GM12801 (cell line): Measurements from ENCODE around the gene CCDC159.

Source experiments
- TF ChIP-seq, protein P1 (sequence below): IDR thresholded peaks from one replicate; pipeline ENCODE4 v1.5.1; 2011; ENCODE audit warnings: control low read depth; ENCODE audit not compliant: insufficient read length; ENCODE audit errors: extremely low read depth

CCDC159 gene

DNA sequence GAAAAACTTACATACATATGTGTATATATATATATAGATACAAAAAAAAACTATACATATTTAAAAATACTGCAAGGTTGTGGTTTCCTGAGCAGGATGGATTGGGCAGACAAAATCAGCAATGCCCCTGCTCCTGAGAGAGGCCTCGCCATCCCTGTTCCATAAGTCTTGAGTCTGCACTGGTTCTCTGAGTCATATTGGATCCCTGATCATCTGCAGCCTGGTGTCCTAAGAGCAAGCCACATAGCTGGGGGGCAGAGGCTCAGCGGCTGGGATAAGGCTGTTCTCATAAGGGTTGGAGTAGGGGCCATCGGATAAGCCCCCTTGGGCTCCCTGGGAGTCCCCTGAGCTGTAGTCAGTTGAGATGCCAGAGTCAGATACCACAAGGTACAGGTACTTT lies 31.4 kb downstream of the CCDC159 start:
- TF ChIP-seq, protein P1, sequence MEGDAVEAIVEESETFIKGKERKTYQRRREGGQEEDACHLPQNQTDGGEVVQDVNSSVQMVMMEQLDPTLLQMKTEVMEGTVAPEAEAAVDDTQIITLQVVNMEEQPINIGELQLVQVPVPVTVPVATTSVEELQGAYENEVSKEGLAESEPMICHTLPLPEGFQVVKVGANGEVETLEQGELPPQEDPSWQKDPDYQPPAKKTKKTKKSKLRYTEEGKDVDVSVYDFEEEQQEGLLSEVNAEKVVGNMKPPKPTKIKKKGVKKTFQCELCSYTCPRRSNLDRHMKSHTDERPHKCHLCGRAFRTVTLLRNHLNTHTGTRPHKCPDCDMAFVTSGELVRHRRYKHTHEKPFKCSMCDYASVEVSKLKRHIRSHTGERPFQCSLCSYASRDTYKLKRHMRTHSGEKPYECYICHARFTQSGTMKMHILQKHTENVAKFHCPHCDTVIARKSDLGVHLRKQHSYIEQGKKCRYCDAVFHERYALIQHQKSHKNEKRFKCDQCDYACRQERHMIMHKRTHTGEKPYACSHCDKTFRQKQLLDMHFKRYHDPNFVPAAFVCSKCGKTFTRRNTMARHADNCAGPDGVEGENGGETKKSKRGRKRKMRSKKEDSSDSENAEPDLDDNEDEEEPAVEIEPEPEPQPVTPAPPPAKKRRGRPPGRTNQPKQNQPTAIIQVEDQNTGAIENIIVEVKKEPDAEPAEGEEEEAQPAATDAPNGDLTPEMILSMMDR = no peak

DNA sequence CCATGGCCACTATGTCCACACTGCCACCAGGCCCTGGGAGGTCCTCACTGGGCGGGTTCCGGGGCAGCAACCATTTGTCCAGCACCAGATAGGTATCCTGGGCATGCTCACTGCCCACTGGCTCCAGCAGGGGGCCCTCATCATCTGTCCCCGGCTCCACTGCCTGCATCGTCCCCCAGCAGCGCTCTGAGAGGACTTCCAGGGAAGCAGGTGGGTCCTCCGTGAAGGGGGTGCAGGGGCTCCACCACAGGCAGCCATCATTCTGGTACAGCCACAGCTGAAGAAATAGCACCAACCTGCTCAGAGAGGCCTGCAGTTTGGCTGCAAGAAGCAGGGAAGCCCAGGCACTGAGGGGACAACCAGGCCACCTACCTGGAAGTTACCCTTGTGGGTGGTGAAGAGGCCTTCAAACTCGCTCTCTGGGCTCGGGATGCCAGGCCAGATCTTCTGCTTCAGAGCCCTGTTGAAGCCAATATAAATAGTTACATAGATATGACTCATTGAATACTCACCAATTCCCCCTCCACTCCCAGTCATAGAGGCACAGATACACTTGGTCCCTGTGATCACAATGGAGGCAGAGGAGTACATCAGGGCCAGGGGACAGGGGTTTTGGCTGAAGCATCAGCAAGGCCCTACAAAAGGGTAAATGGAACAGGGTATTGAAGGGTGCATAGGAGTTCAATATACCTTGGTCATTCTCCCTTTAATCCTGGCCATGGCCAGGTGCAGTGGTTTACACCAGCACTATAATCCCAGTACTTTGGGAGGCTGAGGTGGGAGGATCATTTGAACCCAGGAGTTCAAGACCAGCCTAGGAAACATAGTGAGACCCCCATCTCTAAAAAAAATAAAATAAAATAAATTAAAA lies 32.2 kb downstream of the CCDC159 start:
- TF ChIP-seq, protein P1 = no peak

DNA sequence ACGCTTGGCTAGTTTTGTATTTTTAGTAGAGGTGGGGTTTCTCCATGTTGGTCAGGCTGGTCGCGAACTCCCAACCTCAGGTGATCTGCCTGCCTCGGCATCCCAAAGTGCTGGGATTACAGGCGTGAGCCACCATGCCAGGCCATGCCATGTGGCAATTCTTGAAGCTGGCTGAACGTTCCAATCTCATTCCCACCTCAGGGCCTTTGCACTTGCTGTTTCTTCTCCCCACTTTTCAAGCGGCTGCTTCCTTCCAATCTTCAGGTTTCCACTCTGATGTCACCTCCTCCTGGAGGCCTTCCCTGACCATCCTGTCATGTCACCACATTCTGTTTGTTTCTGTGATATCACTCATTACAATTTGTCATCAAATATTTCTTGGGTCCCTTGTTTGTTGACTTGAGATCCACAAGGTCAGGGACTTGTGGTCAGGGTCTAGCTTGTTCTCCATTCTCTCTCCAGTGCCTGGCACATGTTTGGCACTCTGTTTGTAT lies 33.6 kb downstream of the CCDC159 start:
- TF ChIP-seq, protein P1 = no peak

DNA sequence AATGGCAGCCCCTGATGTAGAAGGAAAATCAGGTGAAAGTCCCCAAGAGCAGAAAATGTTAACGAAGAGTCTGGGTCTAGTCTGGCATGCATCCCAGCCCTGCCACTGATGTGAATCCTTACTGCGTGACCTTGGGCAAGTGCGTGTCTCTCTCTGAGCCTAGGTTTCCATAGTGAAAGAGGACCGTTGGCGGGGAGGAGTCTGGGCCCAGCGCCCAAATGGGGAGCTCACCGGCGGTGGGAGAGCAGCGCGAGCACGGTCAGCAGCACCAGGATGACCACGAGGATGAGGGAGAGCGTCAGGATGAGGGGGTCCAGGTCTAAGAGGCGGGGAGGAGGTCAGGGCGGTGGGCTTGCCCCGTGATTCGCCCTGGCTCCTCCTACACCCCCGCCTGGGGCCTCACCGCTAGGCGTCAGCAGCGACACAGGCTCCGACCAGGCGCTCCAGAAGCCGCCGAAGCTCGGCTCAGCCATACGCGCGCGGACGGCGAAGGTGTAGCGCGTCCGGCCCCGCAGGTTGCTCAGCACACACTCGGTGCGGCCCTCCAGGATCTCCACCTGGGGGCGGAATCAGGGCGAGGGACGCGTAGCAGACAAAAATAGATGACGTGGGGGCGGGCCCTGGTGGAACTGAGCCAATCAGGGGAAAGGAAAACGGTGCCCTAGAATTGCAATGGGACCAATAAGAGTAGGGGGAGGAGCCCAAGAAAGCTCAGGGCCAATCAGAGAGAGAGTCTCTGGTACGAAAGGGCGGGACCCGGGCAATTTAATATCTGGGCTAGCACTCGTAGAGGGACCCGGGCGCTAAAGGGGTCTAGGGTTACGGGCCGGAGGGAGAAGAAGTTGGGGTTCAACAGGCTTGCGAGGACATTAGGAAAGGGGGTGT lies 34.6 kb downstream of the CCDC159 start:
- TF ChIP-seq, protein P1 = no peak

DNA sequence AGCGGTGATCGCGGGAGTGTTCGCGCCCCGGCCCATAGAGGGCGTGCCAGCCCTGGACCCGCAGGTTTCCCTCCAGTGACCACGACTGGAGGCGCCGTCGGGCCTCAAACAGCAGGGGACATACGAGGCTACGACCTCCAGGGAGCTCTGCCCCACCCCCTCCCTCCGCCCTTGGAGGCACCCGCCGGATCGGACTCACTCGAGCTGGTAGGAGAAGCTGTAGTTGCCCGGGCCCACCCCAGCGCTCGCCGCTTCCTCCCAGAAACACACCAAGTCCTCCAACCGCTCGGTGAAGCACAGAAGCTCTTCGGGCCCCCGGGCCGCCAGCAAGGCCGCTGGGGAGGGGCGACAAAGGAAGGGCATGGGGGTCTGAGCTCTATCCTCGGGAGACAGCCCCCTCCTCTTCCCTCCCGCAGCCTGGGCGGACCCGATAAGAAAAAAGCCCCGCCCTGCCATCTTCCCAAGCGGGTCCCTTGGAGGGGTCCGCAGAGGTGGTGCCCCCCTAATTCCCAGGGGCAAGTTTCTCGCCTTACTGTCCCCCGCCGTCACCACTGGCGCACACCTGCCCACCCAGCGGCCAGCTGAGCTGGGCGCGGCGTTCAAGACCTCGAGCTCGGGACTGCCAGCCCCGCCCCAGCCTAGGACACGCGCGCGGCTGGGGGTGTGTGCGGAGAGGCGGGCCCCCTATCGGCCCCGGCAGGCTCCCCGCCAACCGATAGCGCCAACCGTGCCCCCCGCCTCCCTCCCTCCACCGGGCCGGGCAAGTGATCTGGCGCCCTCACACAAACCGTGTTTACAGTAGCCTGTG lies 36.8 kb downstream of the CCDC159 start:
- TF ChIP-seq, protein P1 = no peak

DNA sequence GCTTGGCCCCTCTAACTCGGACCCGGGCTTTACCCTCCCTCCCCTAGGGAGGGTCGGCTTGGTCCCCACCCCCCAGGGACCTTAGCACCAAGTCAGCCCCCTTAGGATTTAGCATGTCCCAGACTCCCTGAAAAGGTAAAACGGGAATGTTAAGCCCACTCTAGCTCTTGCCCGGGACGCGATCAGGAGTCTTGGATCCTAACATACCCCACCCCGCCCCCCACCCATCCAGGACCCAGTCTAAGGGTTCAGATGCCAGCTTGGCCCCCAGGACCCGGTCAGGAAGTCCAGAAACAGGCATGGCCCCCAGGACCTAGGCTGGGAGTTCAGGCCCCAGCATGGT lies 37.4 kb downstream of the CCDC159 start:
- TF ChIP-seq, protein P1 = no peak

DNA sequence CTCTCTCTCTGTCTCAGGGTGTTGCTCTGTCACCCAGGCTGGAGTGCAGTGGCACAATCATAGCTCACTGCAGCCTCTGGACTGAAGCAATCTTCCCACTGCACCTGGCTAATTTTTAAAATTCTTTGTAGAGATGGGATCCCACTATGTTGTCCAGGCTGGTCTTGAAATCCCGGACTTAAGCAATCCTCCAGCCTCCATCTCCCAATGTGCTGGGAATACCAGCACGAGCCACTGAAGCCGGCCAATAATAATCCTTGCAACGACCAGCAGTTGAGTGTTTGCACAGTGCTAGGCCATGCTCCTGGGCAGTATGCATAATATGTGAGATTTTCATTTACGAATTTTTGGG lies 38.4 kb downstream of the CCDC159 start:
- TF ChIP-seq, protein P1 = no peak
